ENCODE measurements around the gene KCNQ2.

The KCNQ2 gene

GRCh38 chr20:63413963-63414684 is 58.3 kb downstream of the KCNQ2 start:
- no peak for DNase-seq

GRCh38 chr20:63413323-63413722 is 59.1 kb downstream of the KCNQ2 start:
- no peak for DNase-seq

GRCh38 chr20:63412889-63413288 is 59.6 kb downstream of the KCNQ2 start:
- DNase-seq, result no peak

DNA sequence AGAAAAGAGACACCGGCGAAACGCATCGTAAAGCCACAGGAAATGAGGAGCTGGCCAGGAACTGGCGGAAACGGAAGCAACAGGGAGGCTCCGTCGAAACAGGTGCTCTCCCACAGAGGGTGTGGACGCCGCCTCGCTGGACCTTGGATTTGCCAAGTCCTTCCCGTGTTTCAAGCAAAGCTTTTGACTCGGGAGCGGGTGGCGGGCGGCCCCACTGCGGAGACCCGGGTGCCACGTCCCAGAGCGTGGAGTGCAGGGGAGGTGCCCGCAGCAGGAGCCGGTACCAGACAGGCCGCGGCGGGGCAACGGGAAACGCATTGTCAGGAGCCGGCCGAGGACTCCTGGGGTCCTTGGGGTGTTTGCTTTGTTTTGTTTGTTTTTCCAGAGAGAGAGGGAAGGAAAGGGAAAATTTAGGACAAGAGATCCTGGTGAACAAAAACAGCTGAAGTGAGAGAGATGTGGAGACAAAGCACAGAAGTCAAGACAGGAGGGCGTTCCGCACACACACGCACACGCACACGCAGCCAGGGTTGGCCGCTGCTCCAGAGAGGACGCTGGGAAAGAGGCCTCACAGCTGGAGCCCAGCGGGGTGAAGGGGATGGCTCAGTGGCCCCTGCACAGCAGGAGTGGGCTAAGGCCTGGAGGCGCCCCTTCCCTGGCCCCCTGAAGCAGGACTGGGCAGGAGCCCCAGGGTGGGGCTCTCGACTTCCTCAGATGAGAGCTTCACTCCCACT is 60.4 kb downstream of the KCNQ2 start:
- DNase-seq, result no peak

DNA sequence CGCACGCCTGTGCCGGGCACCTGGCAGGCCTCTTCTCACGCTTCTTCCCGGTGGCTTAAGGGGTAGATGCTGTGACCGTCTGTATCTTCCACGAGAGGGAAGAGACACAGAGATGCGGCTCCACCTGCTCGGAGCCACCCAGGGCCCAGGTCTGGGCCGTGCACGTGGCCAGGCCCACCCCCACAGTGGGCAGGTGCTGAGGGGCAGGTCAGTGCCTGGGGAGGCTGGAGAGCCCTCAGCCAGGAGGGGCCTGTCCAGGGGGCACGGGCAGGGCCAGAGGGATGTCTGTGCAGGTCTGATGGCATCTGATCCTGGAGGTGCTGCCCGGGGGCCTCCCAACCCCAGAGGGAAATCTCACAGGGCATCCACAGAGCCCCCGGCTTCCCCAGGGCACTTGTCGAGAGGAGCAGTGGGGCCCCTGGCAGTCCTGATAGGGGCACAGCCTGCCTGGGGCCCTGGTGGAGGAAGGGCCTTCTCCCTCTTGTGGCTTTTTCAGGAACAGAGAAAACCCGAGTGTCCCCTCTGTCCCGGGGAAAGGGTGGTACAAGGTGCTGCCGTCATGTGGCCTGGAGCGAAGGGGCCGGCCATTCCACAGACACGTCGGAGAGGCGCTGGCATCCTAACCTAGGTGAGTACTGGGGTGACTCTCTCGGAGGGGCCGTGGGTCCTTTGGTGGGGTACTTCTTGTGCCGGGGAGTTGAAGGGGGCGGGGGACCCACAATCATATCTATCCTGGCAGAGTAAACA is 61.1 kb downstream of the KCNQ2 start:
- DNase-seq, result no peak

GRCh38 chr20:63409834-63410435 is 62.5 kb downstream of the KCNQ2 start:
- no peak for DNase-seq

DNA sequence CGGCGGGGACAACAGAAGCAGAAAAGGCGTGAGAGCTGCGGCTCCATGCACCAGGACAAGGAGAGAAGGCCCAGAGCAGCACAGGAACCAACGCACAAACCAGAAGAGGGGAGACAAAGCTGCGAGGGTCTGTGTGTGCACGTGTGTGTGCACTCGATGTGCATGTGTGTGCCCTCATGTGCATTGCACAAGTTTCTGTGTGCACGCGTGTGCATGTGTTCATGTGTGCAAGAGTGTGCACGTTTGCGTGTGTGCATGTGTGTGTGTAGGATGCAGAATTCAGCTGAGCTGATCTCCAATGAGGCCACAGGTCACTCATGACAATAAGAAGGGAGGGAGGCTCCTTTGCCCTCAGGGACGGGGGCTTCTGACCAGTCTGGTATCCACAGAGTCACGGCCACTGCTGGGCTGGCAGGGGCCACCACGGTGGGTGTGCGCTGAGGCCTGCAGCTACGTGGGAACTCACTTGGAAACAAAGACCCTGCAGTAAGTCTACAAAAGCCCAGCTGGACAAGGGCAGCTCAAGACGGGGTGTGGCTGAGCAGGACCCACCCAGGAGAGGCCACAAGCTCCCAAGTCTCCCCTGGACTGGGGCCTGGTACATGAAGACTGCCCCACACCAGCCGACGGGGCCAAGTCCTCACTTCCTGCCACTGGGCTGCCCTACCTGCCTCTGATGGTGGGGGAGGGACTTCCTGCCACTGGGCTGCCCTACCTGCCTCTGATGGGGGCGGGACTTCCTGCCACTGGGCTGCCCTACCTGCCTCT is 63.2 kb downstream of the KCNQ2 start:
- DNase-seq, result no peak

DNA sequence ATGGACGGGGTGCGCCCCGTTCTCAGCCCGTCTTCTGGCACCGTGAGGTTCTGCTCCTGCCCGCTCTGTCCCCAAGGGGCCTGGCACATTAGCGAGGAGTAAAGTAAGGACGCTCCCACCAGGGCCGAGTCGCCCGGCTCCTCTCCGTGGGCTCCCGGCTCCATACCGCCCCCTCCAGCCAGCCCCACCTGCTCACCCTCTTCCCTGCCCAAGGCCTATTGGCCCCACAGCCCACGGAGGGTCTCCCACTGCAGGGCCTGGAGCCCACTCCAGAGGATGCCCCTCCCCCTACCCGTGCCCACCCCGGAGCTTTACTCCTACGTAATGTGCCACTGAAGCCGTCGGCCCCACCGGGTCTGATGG is 63.8 kb downstream of the KCNQ2 start:
- DNase-seq, result no peak

GRCh38 chr20:63407928-63408683 is 64.3 kb downstream of the KCNQ2 start:
- DNase-seq, result no peak

GRCh38 chr20:63406617-63407245 is 65.7 kb downstream of the KCNQ2 start:
- no peak for DNase-seq

- no peak for DNase-seq
Measured at GRCh38 chr20:63406011-63406410, 66.4 kb downstream of the KCNQ2 start.

DNA sequence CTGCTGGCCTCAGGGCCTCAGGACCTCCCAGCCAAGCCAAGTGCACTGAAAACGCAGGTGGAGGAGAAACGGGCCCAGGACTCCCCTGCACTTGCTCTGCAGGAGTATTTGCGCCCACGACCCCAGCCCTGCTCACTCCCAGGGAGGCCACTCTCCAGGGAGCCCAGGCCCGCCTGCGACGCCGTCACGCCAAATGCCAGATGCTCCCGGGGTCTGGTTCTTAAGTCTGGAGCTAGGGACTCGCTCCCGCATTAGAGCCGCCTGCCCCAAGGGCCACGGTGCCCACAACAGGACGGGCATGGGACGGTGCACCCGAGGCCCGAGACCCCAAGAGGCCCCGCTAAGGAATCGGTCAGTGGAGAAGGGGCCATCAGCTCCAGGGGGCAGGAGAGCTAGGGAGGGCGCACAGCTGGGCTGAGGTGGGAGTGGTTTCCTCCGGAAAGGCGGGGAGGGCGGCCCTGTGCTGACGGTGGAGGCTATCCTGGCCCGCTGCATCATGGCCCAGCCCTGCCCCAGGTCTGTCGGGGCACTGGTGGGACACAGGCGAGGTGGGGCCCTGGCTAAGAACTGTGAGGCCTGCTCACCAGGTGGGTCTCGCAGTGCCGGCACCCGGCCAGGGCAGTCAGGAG is 67.2 kb downstream of the KCNQ2 start:
- peak; percentile 49 for DNase-seq

DNA sequence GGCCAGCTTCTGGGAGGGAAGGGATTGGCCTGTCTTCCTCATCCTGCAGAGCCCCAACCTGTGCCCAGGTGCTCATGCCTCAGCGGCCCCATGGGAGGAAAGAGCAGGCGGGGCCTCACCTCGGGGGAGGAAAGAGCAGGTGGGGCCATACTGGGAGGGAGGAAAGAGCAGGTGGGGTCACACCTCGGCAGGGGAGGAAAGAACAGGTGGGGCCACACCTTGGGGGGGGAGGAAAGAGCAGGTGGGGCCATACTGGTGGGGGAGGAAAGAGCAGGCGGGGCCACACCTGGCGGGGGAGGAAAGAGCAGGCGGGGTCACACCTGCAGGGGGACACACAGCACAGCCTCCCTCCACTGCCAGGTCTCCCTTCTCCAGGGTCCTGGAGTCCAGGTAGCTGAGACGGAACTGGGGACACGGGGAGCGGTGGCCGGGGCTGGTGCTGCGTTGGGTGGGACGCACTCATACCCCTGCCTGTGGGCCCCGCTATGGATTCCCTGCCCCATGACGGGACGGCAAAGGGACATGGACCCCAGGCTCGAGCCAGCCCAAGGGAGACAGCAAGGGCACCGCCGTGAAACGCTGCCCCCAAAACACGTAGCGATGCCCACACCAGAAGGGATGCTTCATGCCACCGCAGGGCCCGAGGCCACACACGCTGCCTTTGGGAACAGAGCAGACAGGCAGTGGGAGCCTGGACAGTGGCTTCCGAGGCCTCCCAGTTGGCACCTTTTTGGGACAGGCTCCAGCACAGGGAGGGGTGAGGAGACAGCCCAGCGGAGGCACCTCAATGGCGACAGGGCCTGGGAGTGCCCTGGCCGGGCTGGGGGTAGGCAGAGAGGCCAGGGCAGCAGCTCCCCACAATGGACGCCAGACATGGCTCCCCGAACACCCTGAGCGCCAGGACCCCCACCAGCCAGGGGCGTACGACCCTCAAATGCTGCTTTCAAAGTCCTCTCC is 68.0 kb downstream of the KCNQ2 start:
- DNase-seq, result no peak

DNA sequence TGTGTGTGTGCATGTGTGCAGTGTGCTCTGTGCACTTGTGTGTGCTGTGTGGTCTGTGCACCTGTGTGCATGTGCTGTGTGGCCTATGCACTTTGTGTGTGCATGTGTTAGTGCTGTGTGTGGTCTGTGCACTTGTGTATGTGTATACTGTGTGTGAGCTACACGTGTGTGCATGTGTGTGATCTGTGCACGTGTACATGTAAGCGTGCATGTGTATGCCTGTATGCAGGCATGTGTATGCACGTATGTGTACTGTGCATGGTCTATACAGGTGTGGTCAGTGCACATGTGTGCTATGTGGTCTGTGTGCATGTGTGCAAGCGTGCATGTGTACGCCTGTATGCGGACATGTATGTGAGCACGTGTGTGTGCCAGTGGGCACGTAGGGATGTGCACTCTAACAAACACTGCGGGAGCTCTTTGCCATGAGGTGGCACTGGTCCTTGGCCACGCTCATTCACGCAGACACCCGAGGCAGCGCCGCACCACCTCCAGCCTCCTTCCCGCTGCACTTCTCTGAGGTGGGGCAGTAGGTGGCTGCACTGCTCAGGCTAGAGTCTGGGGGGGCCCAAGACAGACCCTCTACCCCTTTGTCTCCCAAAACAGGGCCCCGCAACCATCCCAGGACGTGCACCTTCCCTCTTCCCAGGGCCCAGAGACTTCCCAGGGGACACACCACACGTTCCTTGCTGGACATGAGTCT is 68.9 kb downstream of the KCNQ2 start:
- DNase-seq, result no peak

- DNase-seq, result no peak
Measured at GRCh38 chr20:63402860-63403220, 69.6 kb downstream of the KCNQ2 start.

- DNase-seq, result peak; percentile 30
Measured at GRCh38 chr20:63402181-63402859, 70.1 kb downstream of the KCNQ2 start.

DNA sequence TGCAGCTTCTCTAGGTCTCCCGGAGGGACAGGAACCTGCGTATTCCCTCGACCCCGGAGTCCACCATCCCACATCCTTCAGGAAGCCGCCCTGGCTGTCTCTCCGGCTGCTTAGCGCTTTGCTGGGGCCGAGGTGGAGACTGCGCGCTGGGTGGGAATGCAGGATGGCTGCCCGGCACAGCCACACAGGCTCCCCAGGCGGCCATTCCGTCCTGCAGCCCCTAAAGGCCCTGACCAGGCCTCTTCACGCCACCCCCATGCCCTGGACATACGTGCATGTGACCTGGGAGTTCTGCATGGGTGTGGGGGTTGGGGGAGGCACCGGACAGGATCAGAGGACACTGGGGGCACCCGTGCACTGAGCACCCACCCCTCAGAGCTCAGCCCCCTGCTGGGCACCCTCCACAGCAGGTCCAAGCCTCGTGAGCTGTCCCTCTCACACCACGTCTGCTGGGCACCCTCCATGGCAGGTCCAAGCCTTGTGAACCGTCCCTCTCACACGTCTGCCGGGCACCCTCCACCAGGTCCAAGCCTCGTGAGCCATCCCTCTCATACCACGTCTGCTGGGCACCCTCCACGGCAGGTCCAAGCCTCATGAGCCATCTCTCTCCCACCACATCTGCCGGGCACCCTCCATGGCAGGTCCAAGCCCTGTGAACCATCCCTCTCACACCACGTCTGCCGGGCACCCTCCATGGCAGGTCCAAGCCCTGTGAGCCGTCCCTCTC is 70.9 kb downstream of the KCNQ2 start:
- DNase-seq, result no peak

Data from NCI-H82 (cell line).